ENCODE measurements around the gene ABLIM1. TPM values are rescaled to one million over a fixed set of nuclear protein-coding genes. Genes with fewer than 3 reads are reported as not detected.

The ABLIM1 gene
- total and polyA plus RNA-seq, 2 of the 4 experiments (the other 2 are of a cell fraction) = 7.7 to 9.9 TPM

DNA sequence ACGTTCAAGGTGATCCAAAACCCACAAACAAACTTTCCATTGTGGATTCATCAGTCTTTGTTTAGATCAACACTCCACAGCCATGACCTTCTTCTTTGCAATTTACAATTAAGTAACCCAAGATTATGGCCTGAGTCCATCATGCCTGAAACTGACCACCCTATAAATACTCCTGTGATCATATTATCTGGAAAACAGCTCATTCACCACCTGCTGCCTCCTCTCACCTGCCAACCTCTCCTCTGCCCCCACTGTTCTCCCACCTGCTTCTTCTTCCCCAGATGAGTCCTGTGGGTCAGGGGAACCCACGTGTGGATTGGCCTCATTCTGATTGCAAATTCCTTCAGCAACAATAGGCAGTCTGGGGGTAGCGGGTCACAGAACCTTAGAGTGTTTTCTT lies 81.4 kb downstream of the ABLIM1 start:
- Histone ChIP-seq H4K91ac (ENCODE audit: insufficient read depth, low read depth, low read length) (no peak overlapping the region), H2BK5ac (ENCODE audit: low read depth, low read length, poor library complexity, severe bottlenecking) (no peak overlapping the region), H3K23ac (ENCODE audit: low read depth, low read length) (no peak overlapping the region), H3K27ac (ENCODE audit: insufficient read depth, low read length) (no peak overlapping the region), H2AFZ (replicated peaks; ENCODE audit: low read length, poor library complexity) (no peak overlapping the region), H2BK120ac (ENCODE audit: low read depth, low read length) (no peak overlapping the region), H3K56ac (ENCODE audit: extremely low read depth, insufficient read depth, low read length) (no peak overlapping the region), H4K20me1 (ENCODE audit: insufficient read depth, low read length) (no peaks in the 10 kb centered on the region), H3K18ac (ENCODE audit: low read depth, low read length) (no peak overlapping the region), H4K8ac (ENCODE audit: low read depth in 2 of 2, low read length in 2 of 2) (no peak overlapping the region), H3K14ac (replicated peaks; ENCODE audit: low read depth, low read length) (no peak overlapping the region; the same call in 1 of the 2 replicates), H3K4ac (ENCODE audit: low read depth, low read length) (0 out of 2 replicates have a peak overlapping the region, but pooled peaks have one; percentile 16), H3K36me3 (ENCODE audit: control insufficient read depth, insufficient read depth, low read length) (no peaks in the 10 kb centered on the region), H3K9ac (ENCODE audit: low read depth, low read length) (no peak overlapping the region), H3K79me1 (ENCODE audit: low read depth in 1 of 2, low read length in 2 of 2) (peaks cover 0 to 4% of the 10 kb centered on the region in 2 experiments; a peak in 1 of 4 replicates), H2BK20ac (ENCODE audit: low read depth, low read length) (no peak overlapping the region; the same call in 1 of the 2 replicates), H3K9me1 (ENCODE audit: insufficient read depth, low read length) (peaks cover 3% of the 10 kb centered on the region; the same call in 1 of the 2 replicates), H2AK9ac (replicated peaks; ENCODE audit: low read depth, low read length, poor library complexity) (peak overlapping the region; percentile 76), H4K5ac (ENCODE audit: low read depth, low read length) (no peak overlapping the region), H3K4me2 (ENCODE audit: low read depth, low read length) (peak overlapping the region; percentile 7; the same call in 1 of the 2 replicates), H3K4me3 (ENCODE audit: insufficient read depth, low read depth, low read length) (no peak overlapping the region), H2AK5ac (ENCODE audit: low read depth, low read length) (peak overlapping the region; percentile 48; the same call in 1 of the 2 replicates), H3K9me3 (ENCODE audit: control insufficient read depth, insufficient read depth, low read length) (no peaks in the 10 kb centered on the region), H2BK15ac (ENCODE audit: low read depth, low read length) (0 out of 3 replicates have a peak overlapping the region, but pooled peaks have one; percentile 13), H3K4me1 (ENCODE audit: control insufficient read depth, insufficient read depth, low read length) (peaks cover 2% of the 10 kb centered on the region; the same call in 1 of the 2 replicates), H3K27me3 (ENCODE audit: control insufficient read depth, insufficient read depth, low read length) (0 out of 2 replicates have a peak, but pooled peaks cover 1% of the 10 kb centered on the region)
- TF ChIP-seq POLR2A (IDR thresholded peaks at IDR 0.05; ENCODE audit: low read depth, low read length) (no peak), RCOR1 (IDR thresholded peaks at IDR 0.05; ENCODE audit: insufficient replicate concordance, low read length) (no peak), CEBPB (IDR thresholded peaks at IDR 0.05; ENCODE audit: low read depth, low read length) (no peak), MXI1 (IDR thresholded peaks at IDR 0.05; ENCODE audit: borderline replicate concordance, low read depth, low read length) (no peak), RAD21 (IDR thresholded peaks at IDR 0.05; ENCODE audit: low read length) (no peak), MAFK (IDR thresholded peaks at IDR 0.05; ENCODE audit: low read depth, low read length) (no peak), BHLHE40 (IDR thresholded peaks at IDR 0.05; ENCODE audit: low read depth, low read length) (no peak), MAZ (IDR thresholded peaks at IDR 0.05; ENCODE audit: borderline replicate concordance, low read depth, low read length) (no peak), SMC3 (IDR thresholded peaks at IDR 0.05; ENCODE audit: low read depth, low read length) (no peak), CHD1 (IDR thresholded peaks at IDR 0.05; ENCODE audit: low read depth, low read length) (no peak), NFE2L2 (IDR thresholded peaks at IDR 0.05; ENCODE audit: low read depth, low read length) (no peak), RFX5 (IDR thresholded peaks at IDR 0.05; ENCODE audit: low read depth, low read length) (no peak), FOS (IDR thresholded peaks at IDR 0.05; ENCODE audit: low read depth, low read length) (no peak)
- TF ChIP-seq, protein P1, sequence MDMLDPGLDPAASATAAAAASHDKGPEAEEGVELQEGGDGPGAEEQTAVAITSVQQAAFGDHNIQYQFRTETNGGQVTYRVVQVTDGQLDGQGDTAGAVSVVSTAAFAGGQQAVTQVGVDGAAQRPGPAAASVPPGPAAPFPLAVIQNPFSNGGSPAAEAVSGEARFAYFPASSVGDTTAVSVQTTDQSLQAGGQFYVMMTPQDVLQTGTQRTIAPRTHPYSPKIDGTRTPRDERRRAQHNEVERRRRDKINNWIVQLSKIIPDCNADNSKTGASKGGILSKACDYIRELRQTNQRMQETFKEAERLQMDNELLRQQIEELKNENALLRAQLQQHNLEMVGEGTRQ (IDR thresholded peaks at IDR 0.05; ENCODE audit: low read depth, low read length) = no peak
- TF ChIP-seq, protein P2, sequence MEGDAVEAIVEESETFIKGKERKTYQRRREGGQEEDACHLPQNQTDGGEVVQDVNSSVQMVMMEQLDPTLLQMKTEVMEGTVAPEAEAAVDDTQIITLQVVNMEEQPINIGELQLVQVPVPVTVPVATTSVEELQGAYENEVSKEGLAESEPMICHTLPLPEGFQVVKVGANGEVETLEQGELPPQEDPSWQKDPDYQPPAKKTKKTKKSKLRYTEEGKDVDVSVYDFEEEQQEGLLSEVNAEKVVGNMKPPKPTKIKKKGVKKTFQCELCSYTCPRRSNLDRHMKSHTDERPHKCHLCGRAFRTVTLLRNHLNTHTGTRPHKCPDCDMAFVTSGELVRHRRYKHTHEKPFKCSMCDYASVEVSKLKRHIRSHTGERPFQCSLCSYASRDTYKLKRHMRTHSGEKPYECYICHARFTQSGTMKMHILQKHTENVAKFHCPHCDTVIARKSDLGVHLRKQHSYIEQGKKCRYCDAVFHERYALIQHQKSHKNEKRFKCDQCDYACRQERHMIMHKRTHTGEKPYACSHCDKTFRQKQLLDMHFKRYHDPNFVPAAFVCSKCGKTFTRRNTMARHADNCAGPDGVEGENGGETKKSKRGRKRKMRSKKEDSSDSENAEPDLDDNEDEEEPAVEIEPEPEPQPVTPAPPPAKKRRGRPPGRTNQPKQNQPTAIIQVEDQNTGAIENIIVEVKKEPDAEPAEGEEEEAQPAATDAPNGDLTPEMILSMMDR (conservative IDR thresholded peaks at IDR 0.05; ENCODE audit: low read depth, low read length) = no peak
- TF ChIP-seq, protein P3, sequence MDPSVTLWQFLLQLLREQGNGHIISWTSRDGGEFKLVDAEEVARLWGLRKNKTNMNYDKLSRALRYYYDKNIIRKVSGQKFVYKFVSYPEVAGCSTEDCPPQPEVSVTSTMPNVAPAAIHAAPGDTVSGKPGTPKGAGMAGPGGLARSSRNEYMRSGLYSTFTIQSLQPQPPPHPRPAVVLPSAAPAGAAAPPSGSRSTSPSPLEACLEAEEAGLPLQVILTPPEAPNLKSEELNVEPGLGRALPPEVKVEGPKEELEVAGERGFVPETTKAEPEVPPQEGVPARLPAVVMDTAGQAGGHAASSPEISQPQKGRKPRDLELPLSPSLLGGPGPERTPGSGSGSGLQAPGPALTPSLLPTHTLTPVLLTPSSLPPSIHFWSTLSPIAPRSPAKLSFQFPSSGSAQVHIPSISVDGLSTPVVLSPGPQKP (IDR thresholded peaks at IDR 0.05; ENCODE audit: borderline replicate concordance, low read depth, low read length) = no peak
- dilution Hi-C loops (cut with HindIII; ENCODE audit: low sequenced_read_pairs, unreplicated experiment) (no loop called here), intact Hi-C loops (cut with micrococcal nuclease) (no loop called here), in situ Hi-C loops (cut with MboI; ENCODE audit: low sequenced_read_pairs) (no loop called here)
- CTCF ChIA-PET = interaction anchor here (0.7 to 1.3 kb wide), 2 partner anchors 13 to 199 kb away, joined by 3 read pairs; no protein-coding TSS in a partner anchor
- POLR2A ChIA-PET (ENCODE audit: unreplicated experiment) = no interaction called here
- ATAC-seq (ENCODE audit: low read depth) = no peak
- no peak for DNase-seq
- 100% methylated on average over 1 of the region's 3 CpGs; no CpG with 5 or more reads in 1 of the 2 experiments for WGBS, 2 experiments (ENCODE audit: extremely low coverage in 2 of 2, insufficient read length in 1 of 2)
- BruUV-seq (replicated peaks) = no TSS peak

All from IMR-90 (cell line).